GM18511 (cell line): ENCODE data around the gene WDR5B.

Experiments
- ATAC-seq: cut with Tn5 transposase; IDR thresholded peaks from one replicate; pipeline ENCODE4 v1.9.1; 2021; ENCODE audit warnings: mild to moderate bottlenecking, moderate library complexity; ENCODE audit not compliant: unreplicated experiment

The WDR5B gene

DNA sequence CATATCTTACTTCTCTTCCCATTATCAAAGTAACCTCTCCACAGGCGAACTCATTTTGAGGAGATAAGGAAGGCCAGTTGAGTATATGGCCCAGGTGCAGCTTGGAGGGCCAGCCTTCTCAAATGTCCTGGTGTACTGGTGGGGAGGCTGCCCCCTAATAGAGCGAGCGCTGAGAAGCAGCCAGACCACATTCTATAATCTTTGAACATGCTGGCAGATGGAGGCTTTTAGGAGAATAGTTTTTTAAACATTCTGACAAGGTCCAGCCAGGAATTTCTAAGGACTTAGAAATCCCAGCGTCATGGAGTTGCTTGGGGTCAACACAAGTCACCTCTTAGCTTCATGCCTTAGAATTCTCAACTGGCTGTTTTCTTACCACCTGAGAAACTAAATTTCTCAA lies 5.8 kb downstream of the WDR5B start:
- no peak for ATAC-seq

DNA sequence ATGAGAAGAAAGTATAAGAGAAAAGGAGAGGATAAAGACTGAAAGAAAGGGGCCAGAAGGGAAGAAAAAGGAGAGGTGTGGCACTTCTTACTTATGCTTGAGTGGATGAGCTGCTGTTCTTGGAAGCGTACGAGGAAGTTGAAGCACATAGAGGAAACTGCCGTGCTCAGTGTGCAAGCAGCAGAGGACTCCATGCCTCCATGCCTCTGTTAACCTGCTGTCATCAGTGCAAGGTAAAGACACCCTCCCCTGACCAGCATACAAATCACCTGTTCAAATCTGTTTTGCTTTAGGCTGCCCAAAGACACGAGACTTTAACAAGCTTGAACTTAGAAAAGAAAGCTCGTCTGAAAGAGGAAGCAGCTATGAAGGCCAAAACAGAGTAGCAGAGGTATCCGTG lies 6.4 kb downstream of the WDR5B start:
- ATAC-seq: peak; percentile 45

DNA sequence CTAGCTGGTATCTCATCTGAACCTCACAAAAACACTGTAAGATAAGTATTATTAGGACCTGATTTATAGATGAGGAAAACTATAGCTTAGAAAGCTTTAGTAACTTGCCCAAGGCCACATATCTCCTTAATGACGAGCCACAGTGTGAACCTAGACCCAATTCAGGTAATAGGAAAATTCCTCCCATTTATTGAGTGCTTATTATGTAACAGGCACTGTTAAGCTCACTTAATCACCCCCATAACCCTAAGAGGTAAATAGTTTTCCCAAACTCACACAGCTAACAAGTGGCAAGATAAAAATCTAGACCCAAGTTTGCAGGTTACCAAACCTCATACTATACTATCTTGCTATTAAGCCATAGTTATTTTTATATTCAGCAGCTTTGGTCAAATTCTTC lies 7.9 kb downstream of the WDR5B start:
- no peak for ATAC-seq

DNA sequence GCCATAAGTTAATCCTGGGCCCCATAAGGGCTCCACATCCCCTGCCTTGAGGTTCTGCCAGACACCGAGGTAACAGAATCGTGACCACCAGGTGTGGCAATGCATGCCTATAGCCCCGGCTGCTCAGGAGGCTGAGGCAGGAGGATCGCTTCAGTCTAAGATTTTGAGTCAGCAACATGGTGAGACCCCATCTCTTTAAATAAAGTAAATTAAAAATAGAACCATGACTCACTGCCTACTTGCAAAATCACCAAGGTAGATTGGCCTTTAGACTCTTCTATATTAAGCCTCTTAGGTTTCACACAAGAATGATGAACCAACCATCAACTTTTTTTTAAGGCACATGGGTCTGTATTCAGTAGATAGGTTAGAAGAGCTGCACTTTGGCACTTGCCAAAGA lies 9.7 kb downstream of the WDR5B start:
- peak; percentile 65 for ATAC-seq

DNA sequence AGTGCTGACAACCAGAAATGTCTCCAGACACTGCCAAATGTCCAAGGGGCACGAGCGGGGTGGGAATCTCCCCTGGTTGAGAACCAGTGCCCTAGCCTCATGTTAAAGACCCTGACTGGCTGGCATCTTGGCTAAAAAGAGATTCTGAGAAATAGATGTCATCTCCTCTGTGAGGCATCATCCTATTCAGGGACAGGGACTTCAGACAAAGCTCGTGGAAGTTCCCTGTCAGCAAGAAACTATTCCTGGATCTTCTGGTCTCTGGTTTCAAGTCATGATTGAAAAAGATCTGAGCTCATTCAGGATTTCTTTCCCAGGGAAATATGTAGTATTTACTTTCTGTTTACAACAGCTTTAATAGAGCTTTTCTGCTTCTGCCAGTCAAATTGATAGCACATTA lies 10.8 kb downstream of the WDR5B start:
- ATAC-seq: no peak

DNA sequence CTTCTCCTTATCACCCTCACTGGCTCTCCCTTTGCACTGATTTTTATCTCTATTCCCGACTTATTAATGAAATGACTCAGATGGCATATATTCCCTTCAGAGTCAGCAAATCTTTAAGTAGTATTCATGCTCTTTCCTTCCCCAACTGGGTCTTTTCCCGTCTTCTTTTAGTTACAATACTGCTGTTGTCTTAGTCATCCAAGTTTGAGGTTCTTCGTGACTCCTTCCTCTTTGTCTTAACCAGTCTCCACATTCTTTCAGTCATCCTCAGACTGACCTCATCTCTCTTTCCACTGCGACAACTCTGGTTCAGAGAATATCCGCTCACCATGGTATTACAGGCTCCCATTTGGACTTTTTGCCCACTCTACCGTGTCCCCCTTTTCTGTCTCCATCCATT lies 12.4 kb downstream of the WDR5B start:
- ATAC-seq: no peak

DNA sequence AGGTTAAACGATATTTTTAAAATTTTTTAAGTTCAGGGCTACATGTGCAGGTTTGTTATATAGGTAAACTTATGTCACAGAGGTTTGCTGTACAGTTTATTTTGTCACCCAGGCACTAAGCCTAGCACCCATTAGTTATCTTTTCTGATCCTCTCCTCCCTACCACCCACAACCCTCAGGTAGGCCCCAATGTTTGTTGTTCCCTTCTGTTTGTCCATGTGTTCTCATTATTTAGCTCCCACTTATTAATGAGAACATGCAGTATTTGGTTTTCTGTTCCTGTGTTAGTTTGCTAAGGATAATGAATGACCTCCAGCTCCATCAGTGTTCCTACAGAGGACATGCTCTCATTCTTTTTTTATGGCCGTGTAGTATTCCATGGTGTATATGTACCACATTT lies 16.9 kb downstream of the WDR5B start:
- no peak for ATAC-seq

DNA sequence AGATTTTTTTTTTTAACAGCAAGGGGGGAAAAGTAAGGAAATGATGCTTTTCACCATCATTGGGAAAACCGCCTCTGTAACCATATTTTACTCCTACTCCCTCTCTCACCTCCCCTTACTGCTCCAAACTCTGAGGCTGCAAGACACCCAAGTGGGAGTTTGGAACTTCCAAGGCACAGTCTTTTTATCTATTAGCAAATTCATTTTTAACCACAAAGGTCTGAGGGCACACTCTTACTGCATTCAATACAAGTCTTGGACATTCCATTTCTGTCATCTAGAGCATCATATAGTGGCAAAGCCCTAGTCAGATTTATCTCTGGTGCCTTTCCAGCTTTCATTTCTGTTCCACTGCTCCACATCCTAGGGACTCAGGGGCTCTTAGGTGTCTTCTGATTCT lies 18.7 kb downstream of the WDR5B start:
- no peak for ATAC-seq

DNA sequence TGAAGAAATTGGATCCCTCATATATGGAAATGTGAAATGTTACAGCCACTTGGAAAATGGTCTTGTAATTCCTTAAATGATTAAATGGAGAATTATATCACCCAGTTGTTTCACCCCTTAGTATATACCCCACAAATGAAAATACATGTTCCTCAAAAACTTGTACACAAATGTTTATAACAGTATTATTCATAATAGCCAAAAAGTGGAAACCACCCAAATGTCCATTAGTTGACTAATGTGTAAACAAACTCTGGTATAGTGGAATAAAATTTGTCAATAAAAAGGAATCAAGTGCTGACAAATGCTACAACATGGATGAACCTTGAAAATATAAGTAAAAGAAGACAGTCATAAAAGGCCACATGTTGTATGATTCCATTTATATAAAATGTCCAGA lies 19.4 kb downstream of the WDR5B start:
- no peak for ATAC-seq

DNA sequence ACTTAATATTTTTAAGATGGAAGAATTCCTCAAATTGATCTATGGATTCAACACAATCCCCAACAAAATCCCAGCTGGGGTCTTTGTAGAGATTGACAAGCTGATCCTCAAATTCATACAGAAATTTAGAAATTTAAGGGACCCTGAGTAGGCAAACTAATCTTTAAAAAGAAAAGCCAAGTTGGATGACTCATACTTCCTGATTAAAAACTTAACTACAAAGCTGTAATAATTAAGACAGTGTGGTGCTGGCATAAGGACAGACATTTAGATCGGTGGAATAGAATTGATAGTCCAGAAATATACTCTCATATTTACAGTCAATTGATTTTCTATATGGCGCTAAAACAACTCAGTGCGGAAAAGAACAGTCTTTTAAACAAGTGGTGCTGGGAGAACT lies 20.3 kb downstream of the WDR5B start:
- ATAC-seq: no peak

DNA sequence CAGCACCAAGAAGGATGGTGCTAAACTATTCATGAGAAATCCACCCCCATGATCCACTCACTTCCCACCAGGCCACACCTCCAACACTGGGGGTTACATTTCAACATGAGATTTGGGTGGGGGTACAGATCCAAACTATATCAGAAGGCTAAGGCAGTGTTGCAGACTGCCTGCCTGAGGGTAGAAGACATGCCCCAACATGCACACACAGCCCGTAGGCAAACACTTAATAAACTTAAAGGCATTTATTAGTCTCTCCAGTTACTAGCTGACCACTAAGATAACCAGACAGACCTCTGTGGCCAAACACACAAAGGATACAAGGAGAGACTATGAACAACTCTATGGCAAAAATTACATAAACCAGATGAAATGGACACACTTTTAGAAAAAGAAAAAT lies 21.7 kb downstream of the WDR5B start:
- ATAC-seq: no peak

DNA sequence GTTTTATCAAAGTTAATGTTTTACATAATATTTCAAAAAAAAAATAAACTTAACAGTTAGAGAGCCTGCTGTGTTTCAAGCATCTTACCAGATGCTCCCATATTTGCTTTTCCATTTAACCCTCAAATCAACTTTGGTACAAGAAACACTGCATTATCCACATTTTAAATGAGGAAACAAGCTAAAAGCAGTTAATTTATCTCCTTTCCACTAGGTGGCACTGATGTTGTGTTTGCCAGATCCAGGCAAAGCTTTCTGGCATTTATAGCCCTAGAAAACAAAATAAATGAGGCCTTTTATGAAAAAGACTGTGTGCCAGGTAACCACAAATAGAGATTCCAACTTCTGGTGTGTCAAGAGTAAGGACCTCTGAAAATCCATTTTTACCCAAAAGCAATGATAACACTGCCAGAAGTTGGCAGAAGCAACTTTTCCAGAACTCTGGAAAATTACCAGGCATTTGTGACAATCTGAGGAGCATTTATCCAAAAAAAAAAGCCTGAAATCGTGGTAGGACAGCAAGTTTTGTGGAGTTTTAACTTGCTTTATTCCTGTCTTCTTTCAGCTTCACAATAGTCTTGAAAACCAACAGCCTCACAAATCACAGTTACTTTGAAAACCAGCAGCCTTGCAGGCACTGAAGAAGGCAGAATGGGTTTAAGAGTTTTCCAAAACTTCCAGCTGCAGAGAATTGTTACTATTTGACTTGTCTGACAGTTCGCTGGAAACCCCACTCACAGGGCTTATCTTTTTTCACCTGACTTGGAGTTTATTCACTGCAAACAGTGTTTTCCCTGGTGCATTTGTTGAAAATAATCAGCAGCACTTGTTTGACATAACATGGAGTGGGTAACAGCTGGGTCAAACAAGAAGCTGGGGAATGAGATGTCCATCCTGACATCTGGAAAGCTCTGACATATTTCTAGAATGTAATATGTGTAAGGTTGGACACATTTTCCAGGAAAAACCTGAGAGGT lies 22.7 kb downstream of the WDR5B start:
- no peak for ATAC-seq

DNA sequence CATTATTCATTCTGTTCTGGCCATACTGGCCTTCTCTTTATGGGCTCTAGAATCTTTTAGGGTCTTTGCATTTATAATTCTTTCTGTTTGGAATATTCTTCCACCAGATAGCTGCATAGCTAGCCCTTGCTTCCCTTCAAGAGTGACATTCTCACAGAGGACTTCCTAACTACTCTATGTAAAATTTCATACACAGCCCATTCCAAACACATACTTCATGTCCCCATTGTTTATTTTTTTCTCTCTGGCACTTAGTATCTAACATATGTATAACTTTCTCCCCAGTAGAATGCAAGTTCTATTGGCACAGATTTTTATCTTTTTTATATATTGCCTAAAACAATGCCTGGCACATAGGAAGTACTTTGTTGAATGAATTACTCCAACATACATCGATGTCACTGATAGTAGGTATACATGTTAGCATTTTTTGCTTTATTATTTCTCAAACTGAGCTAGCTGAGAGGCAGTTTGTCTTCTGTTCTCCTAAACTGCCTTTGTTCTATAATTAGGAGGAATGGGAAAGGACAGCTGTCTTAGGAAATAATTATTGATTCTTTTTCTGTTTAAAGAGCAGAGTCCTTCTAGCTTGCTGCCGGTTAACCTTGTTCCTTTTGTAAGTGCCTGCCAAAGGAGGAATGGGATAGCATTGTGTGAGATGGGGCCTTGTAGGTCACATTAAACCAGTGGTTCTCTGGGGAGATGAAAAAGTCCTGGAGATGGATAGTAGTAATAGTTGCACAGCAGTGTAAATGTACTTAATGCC lies 24.0 kb downstream of the WDR5B start:
- no peak for ATAC-seq

DNA sequence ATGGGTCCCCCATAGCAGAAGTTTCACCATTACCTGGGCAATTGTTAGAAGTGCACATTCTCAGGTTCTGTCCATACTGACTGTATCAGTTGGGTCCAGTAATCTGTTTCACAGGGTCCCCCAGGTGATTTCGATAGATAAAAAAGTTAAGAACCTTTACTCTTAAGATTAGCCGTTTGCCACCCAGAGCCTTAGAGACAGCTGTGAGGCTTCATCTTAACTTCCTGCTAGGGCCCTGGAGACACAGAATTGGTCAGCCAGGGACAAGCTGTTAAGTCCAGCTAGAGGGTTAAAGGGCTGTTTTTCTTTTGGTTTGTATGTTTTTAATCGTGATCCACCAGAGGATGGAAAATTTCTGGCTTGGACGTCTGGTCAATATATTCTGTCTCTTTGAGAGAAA lies 25.2 kb downstream of the WDR5B start:
- no peak for ATAC-seq

DNA sequence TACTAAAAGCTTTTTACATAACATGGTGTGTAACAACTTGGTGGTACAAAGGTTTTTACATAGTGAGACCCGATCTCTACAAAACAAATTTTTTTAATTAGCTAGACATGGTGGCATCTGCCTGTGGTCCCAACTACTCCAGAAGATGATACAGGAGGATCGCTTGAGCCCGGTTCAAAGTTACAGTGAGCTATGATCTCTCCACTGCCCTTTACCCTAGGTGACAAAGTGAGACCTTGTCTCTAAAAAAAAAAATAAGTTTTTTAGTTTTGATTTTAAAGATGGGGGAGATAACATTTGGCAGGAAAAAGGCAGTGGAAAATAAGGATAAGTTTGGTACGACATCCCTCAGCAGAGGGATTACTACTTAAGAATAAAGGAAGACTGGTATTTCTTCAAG lies 26.0 kb downstream of the WDR5B start:
- no peak for ATAC-seq

DNA sequence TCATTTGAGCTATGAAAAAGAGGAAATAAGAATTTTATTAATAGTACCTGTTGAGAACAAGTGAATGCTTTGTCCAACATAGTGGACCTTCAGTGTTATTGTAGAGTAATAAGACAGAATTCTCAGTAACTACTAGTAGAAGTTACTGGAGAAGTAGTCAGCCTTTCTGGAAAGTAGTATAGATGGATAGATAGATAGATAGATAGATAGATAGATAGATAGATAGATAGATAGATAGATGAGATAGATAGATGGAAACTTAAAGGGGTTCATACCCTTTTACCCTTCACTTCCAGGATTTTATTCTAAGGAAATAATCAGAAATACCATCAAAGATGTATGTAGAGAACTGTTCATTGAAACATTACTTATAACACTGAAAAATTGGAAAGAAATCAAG lies 26.7 kb downstream of the WDR5B start:
- no peak for ATAC-seq

DNA sequence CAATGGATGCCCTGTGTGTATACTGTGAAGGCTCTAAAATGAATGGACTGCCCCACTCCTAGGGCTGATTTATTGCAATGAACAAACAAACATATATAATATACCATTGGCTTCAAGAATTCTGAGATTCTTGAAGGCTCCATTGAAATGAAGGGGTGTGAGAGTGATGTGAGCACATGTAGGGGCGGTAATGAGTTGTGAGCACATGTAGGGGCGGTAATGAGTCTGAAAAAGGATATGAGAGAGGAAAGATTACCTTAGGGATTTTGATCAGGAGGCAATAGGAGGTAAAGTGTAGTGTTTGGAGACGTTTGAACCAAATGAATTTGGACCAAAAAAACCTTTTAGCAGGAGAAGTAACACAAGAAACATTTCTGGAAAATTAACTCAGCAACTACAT lies 28.2 kb downstream of the WDR5B start:
- no peak for ATAC-seq

DNA sequence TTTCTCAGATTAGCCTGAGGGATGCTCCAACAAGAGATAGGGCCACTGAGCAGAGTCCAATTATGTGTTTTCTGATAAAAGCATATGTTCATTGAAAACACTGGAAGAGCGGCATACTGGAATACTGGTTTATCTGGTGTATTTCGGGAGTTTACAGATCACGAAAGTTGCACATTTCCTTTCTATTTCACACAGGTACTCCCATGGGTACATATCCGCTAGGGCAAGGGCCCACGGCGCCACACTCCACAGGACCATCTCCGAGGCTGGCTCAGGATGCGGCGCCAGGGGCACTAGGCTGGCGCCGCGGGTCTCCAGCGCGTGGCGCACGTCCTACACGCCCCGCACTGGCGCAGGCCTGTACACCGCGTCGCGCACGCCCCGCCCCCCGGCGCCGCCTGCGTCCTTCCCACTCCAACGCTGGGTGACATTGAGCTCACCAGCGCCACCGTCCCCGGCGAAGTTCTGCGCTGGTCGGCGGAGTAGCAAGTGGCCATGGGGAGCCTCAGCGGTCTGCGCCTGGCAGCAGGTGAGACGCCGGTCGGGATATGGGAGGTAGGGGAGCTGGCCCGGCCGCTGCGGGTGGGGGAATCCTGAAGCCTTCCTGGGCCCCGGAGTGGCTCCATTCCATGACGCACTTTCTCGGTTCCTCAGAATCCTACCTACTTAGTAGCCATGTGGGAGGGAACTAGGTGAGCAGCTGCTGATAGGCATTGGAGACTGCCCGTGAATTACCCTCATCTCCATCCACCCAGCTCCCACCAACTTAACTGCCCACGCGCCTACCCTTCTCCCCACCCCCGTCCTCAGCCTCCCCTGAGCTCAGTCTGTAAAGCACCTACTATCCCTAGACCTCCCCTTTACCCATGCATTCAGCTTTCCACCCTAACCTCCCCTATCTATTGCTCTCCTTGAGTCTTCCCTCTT lies 31.8 kb downstream of the WDR5B start, which contains the start of gene FAM162A:
TSS of gene FAM162A (plus strand) at position 412 of the 927 bp plus-strand sequence. CDS start at position 496, 84 bp downstream.
- ATAC-seq: peak; percentile 89

DNA sequence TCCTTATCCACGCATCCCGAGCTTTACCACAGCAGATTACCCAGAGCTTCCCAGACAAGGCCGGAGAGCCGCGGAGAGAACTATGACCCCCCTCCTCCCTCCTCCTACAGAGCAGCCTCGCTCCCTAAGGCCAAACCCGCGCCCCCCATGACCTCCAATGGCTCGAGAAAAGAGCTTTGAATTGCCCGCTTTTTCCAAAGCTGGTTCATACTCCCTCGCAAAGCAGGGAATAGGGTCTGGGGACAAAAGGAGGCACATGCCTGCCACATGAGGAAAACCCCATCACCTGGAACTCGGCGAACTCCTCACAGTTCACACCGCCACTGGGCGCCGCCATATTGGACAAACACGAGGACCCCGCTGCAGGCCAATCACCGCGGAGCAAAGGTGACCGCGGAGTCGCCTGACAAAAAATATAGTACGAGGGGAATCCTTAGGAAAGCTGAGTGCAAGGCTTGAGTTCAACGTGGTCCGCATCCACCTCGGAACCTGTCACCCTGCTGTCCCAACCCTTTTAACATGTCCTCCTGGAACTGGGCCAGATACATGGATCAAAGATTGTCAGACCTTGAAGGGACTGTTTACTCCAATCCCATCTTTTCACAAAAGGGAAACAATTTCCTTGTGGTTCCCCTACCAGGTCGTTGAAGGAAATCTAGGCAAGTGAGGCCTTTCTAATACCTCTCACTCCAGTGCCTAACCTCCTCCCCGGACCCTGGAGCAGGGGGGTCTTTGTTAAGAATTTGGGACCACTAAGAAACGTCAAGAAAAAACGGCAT lies 32.8 kb downstream of the WDR5B start, which contains the start of gene MIX23:
TSS of gene MIX23 (minus strand) at position 344 of the 779 bp plus-strand sequence. CDS start at position 337, 7 bp downstream.
- ATAC-seq: peak; percentile 47

DNA sequence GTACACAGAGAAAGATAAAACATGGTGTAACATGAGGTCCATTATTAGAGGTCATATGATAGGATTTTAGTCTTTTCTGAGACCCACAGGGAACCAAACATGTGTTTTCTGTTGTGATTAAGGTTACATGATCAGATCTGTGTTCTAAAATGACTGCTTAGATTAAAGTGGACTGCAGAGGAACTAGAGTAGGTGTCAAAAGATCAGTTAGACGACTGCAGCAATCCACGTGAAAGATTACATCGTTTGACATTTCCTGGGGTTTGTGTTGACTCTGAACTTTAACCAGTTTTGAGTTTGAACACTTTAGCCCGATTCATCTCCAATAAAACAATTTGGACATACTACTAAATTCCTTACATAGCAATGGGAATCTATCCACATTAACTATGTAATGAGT lies 37.9 kb downstream of the WDR5B start:
- no peak for ATAC-seq
